SH-SY5Y (cell line): ENCODE data around the gene LPIN2.

Experiments
- GATA2 ChIP-seq: IDR thresholded peaks from 2 replicates; pipeline ENCODE4 v1.6.1; 2011; ENCODE audit warnings: mild to moderate bottlenecking, low read depth, low read length
- GATA3 ChIP-seq: IDR thresholded peaks from 2 replicates; pipeline ENCODE4 v1.6.1; 2011; ENCODE audit warnings: low read depth, mild to moderate bottlenecking, low read length, moderate library complexity

The LPIN2 gene

DNA sequence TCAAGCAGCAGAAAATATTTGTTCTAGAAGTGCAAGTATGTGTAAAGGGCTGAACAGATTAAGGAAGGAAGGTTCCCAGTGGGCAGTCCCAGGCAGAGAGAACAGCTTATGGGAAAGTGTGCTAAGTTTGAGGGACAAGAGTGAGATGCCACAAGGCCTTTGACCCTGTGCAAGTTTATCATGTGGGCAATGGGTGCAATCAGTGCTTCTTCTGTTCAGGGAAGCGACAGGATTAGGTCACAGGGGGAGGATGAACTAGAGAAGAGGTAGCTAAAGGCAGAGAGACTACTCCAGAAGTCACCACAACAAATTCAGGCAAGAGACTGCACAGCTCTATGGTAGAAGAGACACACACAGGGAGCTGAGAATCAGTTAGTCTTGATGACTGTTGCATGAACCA, 44.3 kb downstream of the LPIN2 start:
- no peak for TF ChIP-seq GATA3
- TF ChIP-seq GATA2: no peak

DNA sequence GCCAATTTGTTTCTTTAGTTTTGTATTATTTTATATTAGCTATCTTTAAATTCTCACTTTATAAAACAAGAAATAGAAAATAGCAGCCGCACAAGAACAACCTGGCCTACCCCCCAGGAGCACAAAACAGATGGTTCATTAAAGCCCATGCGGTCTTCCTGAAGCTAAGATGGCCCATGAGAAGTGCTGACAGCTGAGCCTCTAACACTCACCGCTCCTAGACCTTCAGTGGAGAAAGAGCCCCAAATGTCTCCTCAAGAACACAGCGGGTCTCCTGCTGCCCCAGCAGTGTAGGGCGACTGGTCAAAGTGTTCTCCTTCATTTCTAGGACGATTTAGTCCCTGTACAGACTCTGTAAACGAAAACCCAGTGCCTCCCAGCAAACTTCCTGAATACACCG, 45.1 kb downstream of the LPIN2 start:
- TF ChIP-seq GATA2: no peak
- TF ChIP-seq GATA3: no peak

DNA sequence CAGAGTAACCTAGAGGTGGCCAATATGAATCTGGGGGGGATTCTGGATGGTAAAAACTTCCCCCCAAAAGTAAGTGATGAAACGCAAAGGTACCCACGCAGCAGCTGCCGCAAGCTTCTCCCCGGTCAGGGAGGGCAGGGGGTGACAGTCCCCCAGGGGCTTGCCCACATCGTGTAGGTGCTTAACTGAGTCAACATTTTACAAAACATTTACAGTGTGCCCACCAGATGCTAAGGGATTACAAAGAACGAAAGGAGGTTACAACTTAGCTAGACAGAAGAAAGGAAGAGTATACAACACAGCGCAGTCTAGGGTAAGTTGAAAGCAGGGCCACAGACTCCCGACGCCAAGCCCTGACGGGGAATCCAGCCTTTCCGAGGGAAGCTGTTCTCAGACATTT, 45.6 kb downstream of the LPIN2 start:
- no peak for TF ChIP-seq GATA3
- no peak for TF ChIP-seq GATA2

DNA sequence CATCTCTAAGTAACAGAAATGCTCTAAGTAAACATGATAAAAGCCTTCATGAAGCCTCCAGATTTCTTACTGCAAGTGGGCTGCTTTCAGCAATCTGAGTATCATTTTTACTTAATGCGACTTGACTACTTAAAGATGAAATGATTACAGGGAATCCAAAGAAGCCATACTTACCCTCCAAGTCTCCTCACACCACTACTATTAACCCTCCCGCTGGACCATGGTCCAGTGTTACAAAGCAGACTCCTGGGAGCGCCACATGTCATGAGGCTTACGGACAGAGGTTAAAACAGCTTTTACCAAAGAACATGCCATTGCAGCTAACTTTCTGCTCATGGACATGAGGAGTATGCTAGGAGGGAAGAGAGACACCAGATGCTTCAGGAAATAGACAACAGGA, 46.4 kb downstream of the LPIN2 start:
- TF ChIP-seq GATA2 (no peak), GATA3 (no peak)

DNA sequence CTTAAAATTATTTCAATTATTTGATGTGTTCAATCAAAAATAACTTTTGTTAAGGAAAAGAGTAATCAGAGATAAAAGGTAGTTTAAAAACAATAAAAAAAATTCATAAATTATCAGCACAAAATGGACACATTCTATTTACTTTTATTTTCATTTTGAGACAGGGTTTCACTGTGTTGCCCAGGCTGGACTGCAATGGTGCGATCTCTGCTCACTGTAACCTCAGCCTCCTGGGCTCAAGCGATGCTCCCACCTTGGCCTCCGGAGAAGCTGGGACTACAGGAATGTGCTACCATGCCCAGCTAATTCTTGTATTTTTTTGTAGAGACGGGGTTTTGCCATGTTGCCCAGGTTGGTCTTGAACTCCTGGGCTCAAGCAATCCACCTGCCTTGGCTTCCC, 47.1 kb downstream of the LPIN2 start:
- TF ChIP-seq GATA3: no peak
- no peak for TF ChIP-seq GATA2

DNA sequence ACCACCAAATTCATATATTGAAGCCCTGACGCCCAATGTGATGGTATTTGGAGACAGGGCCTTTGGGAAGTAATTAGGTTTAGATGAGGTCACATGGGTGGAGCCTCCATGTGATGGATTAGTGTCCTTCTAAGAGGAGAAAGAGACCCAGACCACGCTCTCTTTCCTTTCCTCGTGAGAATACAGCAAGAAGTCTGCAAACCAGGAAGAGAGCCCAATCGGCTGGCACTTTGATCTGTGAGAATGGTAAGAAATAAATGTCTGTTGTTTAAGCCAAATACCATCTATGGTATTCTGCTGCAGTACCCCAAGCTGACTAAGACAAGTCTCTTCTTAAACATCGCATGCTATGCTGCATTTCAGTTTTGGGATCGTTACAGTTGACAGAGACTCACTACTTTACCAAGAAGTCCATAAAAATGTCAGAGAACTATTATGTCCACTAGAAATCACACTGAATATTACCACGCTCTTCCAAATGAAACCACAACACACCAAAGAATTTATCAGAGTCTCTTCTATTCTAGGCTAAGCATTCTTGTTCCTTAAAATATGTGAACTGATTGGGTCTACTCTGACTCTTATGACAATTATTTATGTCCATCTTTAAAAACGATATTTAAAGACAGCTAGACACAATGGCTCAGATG, 48.5 kb downstream of the LPIN2 start:
- TF ChIP-seq GATA3 (no peak), GATA2 (no peak)
